IMR-90 (cell line): ENCODE results near the gene WNT11. TPM values are rescaled to one million over a fixed set of nuclear protein-coding genes. Genes with fewer than 3 reads are reported as not detected.

Experiments used
- ATAC-seq: fragments of 200-7000 bp; cut with Tn5 transposase; 2 replicates; pipeline ENCODE4 v1.9.1; 2020; ENCODE audit warnings: low read depth, mild to moderate bottlenecking, moderate library complexity
- BruUV-seq: library from RNA; stranded (reverse); fragments of 400-500 nt; replicated peaks from 2 replicates; lab custom pipeline; 2021; lab: Mats Ljungman, UMichigan
- CTCF ChIA-PET: fragments of 300-600 bp; formaldehyde crosslinking; extraction: SDS; loops from one replicate; lab custom pipeline; 2021; ENCODE audit warnings: antibody characterized with exemption; lab: Yijun Ruan, JAX
- POLR2A ChIA-PET: fragments of 300-600 bp; sonication (Branson Sonifier 250); formaldehyde crosslinking; loops from one replicate; lab custom pipeline; 2022; ENCODE audit warnings: antibody characterized with exemption; ENCODE audit not compliant: unreplicated experiment; lab: Charles Lee
- DNase-seq: peaks from one replicate; pipeline ENCODE4 v3.0.0; 2013
- H2AFZ ChIP-seq: replicated peaks from 2 replicates; pipeline ENCODE3; 2013; ENCODE audit warnings: low read length, mild to moderate bottlenecking; ENCODE audit not compliant: poor library complexity
- H2AK5ac ChIP-seq: 2 replicates; pipeline ENCODE4 v1.6.1; 2013; ENCODE audit warnings: low read depth, low read length, inconsistent platforms
- H2AK9ac ChIP-seq: replicated peaks from 2 replicates; pipeline ENCODE3; 2013; ENCODE audit warnings: mild to moderate bottlenecking, low read depth, low read length, moderate library complexity; ENCODE audit not compliant: poor library complexity
- H2BK120ac ChIP-seq: 2 replicates; pipeline ENCODE4 v1.6.1; 2013; ENCODE audit warnings: low read depth, low read length, inconsistent platforms
- H2BK15ac ChIP-seq: 3 replicates; pipeline ENCODE4 v1.6.1; 2013; ENCODE audit warnings: low read depth, low read length, inconsistent platforms
- H2BK20ac ChIP-seq: 2 replicates; pipeline ENCODE4 v1.6.1; 2013; ENCODE audit warnings: low read depth, mild to moderate bottlenecking, inconsistent platforms, low read length, moderate library complexity
- H2BK5ac ChIP-seq: 2 replicates; pipeline ENCODE4 v1.6.1; 2013; ENCODE audit warnings: mild to moderate bottlenecking, low read depth, low read length, inconsistent platforms; ENCODE audit not compliant: poor library complexity, severe bottlenecking
- H3K14ac ChIP-seq: replicated peaks from 2 replicates; pipeline ENCODE4 v1.6.1; 2013; ENCODE audit warnings: low read depth, low read length, inconsistent platforms
- H3K18ac ChIP-seq: 2 replicates; pipeline ENCODE4 v1.6.1; 2013; ENCODE audit warnings: low read depth, low read length, control low read depth
- H3K23ac ChIP-seq: 2 replicates; pipeline ENCODE4 v1.6.1; 2013; ENCODE audit warnings: low read depth, low read length, inconsistent platforms
- H3K27ac ChIP-seq: 2 replicates; pipeline ENCODE4 v1.5.1; 2013; ENCODE audit warnings: mild to moderate bottlenecking, control low read depth, low read length; ENCODE audit not compliant: insufficient read depth
- H3K27me3 ChIP-seq: 2 replicates; pipeline ENCODE4 v1.6.1; 2013; ENCODE audit warnings: low read length; ENCODE audit not compliant: control insufficient read depth, insufficient read depth
- H3K36me3 ChIP-seq: 2 replicates; pipeline ENCODE4 v1.6.1; 2013; ENCODE audit warnings: low read length, mixed read lengths; ENCODE audit not compliant: control insufficient read depth, insufficient read depth
- H3K4ac ChIP-seq: 2 replicates; pipeline ENCODE4 v1.6.1; 2013; ENCODE audit warnings: low read depth, low read length, inconsistent platforms
- H3K4me1 ChIP-seq: 2 replicates; pipeline ENCODE4 v1.6.1; 2013; ENCODE audit warnings: low read length, mixed read lengths; ENCODE audit not compliant: control insufficient read depth, insufficient read depth
- H3K4me2 ChIP-seq: 2 replicates; pipeline ENCODE4 v1.6.1; 2013; ENCODE audit warnings: low read depth, mild to moderate bottlenecking, control low read depth, low read length, moderate library complexity
- H3K4me3 ChIP-seq: 2 replicates; pipeline ENCODE4 v1.5.1; 2013; ENCODE audit warnings: low read depth, mild to moderate bottlenecking, control low read depth, low read length, moderate library complexity; ENCODE audit not compliant: insufficient read depth
- H3K56ac ChIP-seq: 2 replicates; pipeline ENCODE4 v1.6.1; 2013; ENCODE audit warnings: low read length, inconsistent platforms; ENCODE audit not compliant: insufficient read depth; ENCODE audit errors: extremely low read depth
- H3K79me1 ChIP-seq, 2 experiments: 2 replicates each; pipeline ENCODE4 v1.6.1; 2013; ENCODE audit warnings: low read length in 2 of 2, inconsistent platforms in 1 of 2, low read depth in 1 of 2
- H3K9ac ChIP-seq: 2 replicates; pipeline ENCODE4 v1.6.1; 2013; ENCODE audit warnings: low read depth, low read length, control low read depth
- H3K9me1 ChIP-seq: 2 replicates; pipeline ENCODE4 v1.6.1; 2013; ENCODE audit warnings: low read length, inconsistent platforms; ENCODE audit not compliant: insufficient read depth
- H3K9me3 ChIP-seq: 2 replicates; pipeline ENCODE4 v1.6.1; 2013; ENCODE audit warnings: low read length; ENCODE audit not compliant: control insufficient read depth, insufficient read depth
- H4K20me1 ChIP-seq: 2 replicates; pipeline ENCODE4 v1.6.1; 2013; ENCODE audit warnings: low read length, inconsistent platforms; ENCODE audit not compliant: insufficient read depth
- H4K5ac ChIP-seq: 2 replicates; pipeline ENCODE4 v1.6.1; 2013; ENCODE audit warnings: mild to moderate bottlenecking, low read depth, low read length, control low read depth
- H4K8ac ChIP-seq, 2 experiments: 2 replicates each; pipeline ENCODE4 v1.6.1; 2013; ENCODE audit warnings: low read depth in 2 of 2, low read length in 2 of 2, control low read depth in 1 of 2, inconsistent platforms in 1 of 2
- H4K91ac ChIP-seq: 2 replicates; pipeline ENCODE4 v1.6.1; 2013; ENCODE audit warnings: low read depth, low read length, inconsistent platforms; ENCODE audit not compliant: insufficient read depth
- BHLHE40 ChIP-seq: fragments of 150-350 bp; IDR thresholded peaks from 2 replicates; pipeline ENCODE4 v1.6.1; 2016; ENCODE audit warnings: mild to moderate bottlenecking, low read depth, low read length
- CEBPB ChIP-seq: IDR thresholded peaks from 2 replicates; pipeline ENCODE4 v1.6.1; 2012; ENCODE audit warnings: low read depth, low read length, improper control_type of control experiment
- CHD1 ChIP-seq: IDR thresholded peaks from 2 replicates; pipeline ENCODE4 v1.6.1; 2012; ENCODE audit warnings: low read depth, low read length, improper control_type of control experiment
- FOS ChIP-seq: fragments of 150-350 bp; IDR thresholded peaks from 2 replicates; pipeline ENCODE4 v1.6.1; 2016; ENCODE audit warnings: low read depth, low read length
- MAFK ChIP-seq: IDR thresholded peaks from 2 replicates; pipeline ENCODE4 v1.6.1; 2012; ENCODE audit warnings: low read depth, low read length, improper control_type of control experiment
- MAZ ChIP-seq: IDR thresholded peaks from 2 replicates; pipeline ENCODE4 v1.6.1; 2012; ENCODE audit warnings: low read depth, mild to moderate bottlenecking, low read length, improper control_type of control experiment, moderate library complexity, borderline replicate concordance
- MXI1 ChIP-seq: IDR thresholded peaks from 2 replicates; pipeline ENCODE4 v1.6.1; 2012; ENCODE audit warnings: low read depth, mild to moderate bottlenecking, low read length, moderate library complexity, borderline replicate concordance
- NFE2L2 ChIP-seq: fragments of 150-350 bp; IDR thresholded peaks from 2 replicates; pipeline ENCODE4 v1.6.1; 2016; ENCODE audit warnings: low read depth, mild to moderate bottlenecking, low read length
- POLR2A ChIP-seq: IDR thresholded peaks from 2 replicates; pipeline ENCODE4 v1.6.1; 2012; ENCODE audit warnings: mild to moderate bottlenecking, low read depth, low read length
- RAD21 ChIP-seq: IDR thresholded peaks from 2 replicates; pipeline ENCODE4 v1.6.1; 2012; ENCODE audit warnings: low read length, improper control_type of control experiment
- RCOR1 ChIP-seq: IDR thresholded peaks from 2 replicates; pipeline ENCODE4 v1.6.1; 2012; ENCODE audit warnings: mild to moderate bottlenecking, low read length, improper control_type of control experiment; ENCODE audit not compliant: insufficient replicate concordance
- RFX5 ChIP-seq: IDR thresholded peaks from 2 replicates; pipeline ENCODE4 v1.8.0; 2012; ENCODE audit warnings: low read depth, mild to moderate bottlenecking, low read length, moderate library complexity
- WGBS, 2 experiments: methylation state at CpG; one replicate each; pipeline versions ENCODE4 v1.1.5 to v1.1.7; 2013; ENCODE audit warnings: missing lambda C conversion rate in 2 of 2; ENCODE audit not compliant: insufficient read length in 1 of 2; ENCODE audit errors: extremely low coverage in 2 of 2; 5-methylcytosine and 5-hydroxymethylcytosine counted together
- dilution Hi-C: fragments of 300-500 bp; cut with HindIII; formaldehyde crosslinking; loops from one replicate; pipeline ENCODE4 v1.14.3; 2018; ENCODE audit warnings: low sequenced_read_pairs; ENCODE audit not compliant: unreplicated experiment
- in situ Hi-C: fragments of 300-500 bp; cut with MboI; formaldehyde crosslinking; loops from 3 replicates; pipeline ENCODE4 v1.14.3; 2019; ENCODE audit warnings: low sequenced_read_pairs, inconsistent platforms, mixed read lengths
- intact Hi-C: fragments of 100-400 bp; cut with micrococcal nuclease; formaldehyde crosslinking; loops from 2 replicates; pipeline ENCODE4 v1.10.0; 2022
- polyA plus RNA-seq, 3 experiments: library from polyadenylated mRNA; depleted of rRNA; stranded (reverse); fragments of >200 nt; gene quantifications; 2 replicates each; pipeline ENCODE4 v1.2.3, GENCODE V29; 2012; ENCODE audit warnings: low replicate concordance in 1 of 3
- total RNA-seq: library from RNA; depleted of rRNA; stranded (reverse); fragments of >200 nt; gene quantifications from 2 replicates; pipeline ENCODE4 v1.2.3, GENCODE V29; 2012
- TF ChIP-seq, protein P1 (sequence below): conservative IDR thresholded peaks from 2 replicates; pipeline ENCODE4 v1.5.1; 2012; ENCODE audit warnings: mild to moderate bottlenecking, low read depth, low read length, improper control_type of control experiment
- TF ChIP-seq, protein P2 (sequence below): fragments of 150-350 bp; IDR thresholded peaks from 2 replicates; pipeline ENCODE4 v1.6.1; 2017; ENCODE audit warnings: mild to moderate bottlenecking, antibody characterized with exemption, low read length, low read depth
- TF ChIP-seq, protein P3 (sequence below): fragments of 150-350 bp; IDR thresholded peaks from 2 replicates; pipeline ENCODE4 v1.6.1; 2016; ENCODE audit warnings: low read depth, mild to moderate bottlenecking, low read length, moderate library complexity, borderline replicate concordance

The WNT11 gene
- total and polyA plus RNA-seq, 2 of the 4 experiments (the other 2 are of a cell fraction) = 0.10 TPM; not detected in 1

DNA sequence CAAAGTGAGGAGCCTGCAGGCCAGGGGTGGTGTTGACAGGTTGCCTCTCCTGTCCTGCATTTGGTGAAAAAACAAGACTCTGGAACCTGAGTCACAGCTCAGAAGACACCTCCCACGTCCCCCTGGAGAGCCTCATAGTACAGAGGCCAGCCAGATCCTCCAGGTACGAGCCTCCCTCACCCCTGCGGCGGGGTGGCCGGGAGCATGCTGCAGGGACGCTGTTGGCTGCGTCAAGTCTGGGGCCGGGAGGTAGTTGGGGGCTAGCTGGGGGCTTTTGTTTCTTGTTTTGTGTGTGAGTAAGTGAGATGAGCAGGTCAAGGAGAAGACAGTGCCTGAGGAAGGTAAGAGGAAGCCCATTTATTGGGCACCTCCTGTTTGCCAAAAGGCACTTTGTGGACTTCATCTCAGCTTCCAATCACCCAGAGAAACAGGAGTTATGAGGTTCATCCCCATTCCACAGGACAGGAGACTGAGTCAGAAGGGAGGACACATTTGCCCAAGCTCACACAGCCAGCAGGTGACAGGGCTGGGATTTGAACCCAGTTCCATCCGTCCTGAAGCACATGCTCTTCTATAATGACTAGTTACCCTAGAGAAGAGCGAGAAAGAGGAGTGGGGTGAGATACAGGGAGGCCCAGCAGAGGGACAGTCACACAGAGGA is 18.3 kb upstream of the WNT11 start:
- WGBS, 2 experiments = no CpG with 5 or more reads among the region's 10 CpGs
- H3K27ac ChIP-seq = no peak overlapping the region
- no peak overlapping the region for H4K5ac ChIP-seq
- CTCF ChIA-PET = no interaction called here
- in situ Hi-C loops = no loop called here
- ATAC-seq (no peak), DNase-seq (no peak)
- H3K56ac ChIP-seq = no peak overlapping the region
- no peak overlapping the region for H2AK5ac ChIP-seq
- no peak overlapping the region for H3K4me3 ChIP-seq
- H4K20me1 ChIP-seq = no peaks in the 10 kb centered on the region
- dilution Hi-C loops = no loop called here
- no peak overlapping the region for H2BK120ac ChIP-seq
- H3K14ac ChIP-seq = no peak overlapping the region
- intact Hi-C loops = no loop called here
- H3K9ac ChIP-seq = no peak overlapping the region
- H3K9me3 ChIP-seq = no peaks in the 10 kb centered on the region
- no peaks in the 10 kb centered on the region for H3K36me3 ChIP-seq
- H3K27me3 ChIP-seq = peaks cover 33% of the 10 kb centered on the region
- no peak overlapping the region for H2AK9ac ChIP-seq
- no peak overlapping the region for H3K4ac ChIP-seq
- no peak overlapping the region for H2BK15ac ChIP-seq
- H3K4me2 ChIP-seq = no peak overlapping the region
- no peak overlapping the region for H4K8ac ChIP-seq
- no peaks in the 10 kb centered on the region for H3K9me1 ChIP-seq
- TF ChIP-seq, protein P1, sequence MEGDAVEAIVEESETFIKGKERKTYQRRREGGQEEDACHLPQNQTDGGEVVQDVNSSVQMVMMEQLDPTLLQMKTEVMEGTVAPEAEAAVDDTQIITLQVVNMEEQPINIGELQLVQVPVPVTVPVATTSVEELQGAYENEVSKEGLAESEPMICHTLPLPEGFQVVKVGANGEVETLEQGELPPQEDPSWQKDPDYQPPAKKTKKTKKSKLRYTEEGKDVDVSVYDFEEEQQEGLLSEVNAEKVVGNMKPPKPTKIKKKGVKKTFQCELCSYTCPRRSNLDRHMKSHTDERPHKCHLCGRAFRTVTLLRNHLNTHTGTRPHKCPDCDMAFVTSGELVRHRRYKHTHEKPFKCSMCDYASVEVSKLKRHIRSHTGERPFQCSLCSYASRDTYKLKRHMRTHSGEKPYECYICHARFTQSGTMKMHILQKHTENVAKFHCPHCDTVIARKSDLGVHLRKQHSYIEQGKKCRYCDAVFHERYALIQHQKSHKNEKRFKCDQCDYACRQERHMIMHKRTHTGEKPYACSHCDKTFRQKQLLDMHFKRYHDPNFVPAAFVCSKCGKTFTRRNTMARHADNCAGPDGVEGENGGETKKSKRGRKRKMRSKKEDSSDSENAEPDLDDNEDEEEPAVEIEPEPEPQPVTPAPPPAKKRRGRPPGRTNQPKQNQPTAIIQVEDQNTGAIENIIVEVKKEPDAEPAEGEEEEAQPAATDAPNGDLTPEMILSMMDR = no peak
- TF ChIP-seq RAD21 (no peak), MAFK (no peak), POLR2A (no peak), CEBPB (no peak), MAZ (no peak), MXI1 (no peak), RFX5 (no peak), RCOR1 (no peak), CHD1 (no peak), NFE2L2 (no peak), FOS (no peak), BHLHE40 (no peak)
- TF ChIP-seq, protein P2, sequence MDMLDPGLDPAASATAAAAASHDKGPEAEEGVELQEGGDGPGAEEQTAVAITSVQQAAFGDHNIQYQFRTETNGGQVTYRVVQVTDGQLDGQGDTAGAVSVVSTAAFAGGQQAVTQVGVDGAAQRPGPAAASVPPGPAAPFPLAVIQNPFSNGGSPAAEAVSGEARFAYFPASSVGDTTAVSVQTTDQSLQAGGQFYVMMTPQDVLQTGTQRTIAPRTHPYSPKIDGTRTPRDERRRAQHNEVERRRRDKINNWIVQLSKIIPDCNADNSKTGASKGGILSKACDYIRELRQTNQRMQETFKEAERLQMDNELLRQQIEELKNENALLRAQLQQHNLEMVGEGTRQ = no peak
- TF ChIP-seq, protein P3, sequence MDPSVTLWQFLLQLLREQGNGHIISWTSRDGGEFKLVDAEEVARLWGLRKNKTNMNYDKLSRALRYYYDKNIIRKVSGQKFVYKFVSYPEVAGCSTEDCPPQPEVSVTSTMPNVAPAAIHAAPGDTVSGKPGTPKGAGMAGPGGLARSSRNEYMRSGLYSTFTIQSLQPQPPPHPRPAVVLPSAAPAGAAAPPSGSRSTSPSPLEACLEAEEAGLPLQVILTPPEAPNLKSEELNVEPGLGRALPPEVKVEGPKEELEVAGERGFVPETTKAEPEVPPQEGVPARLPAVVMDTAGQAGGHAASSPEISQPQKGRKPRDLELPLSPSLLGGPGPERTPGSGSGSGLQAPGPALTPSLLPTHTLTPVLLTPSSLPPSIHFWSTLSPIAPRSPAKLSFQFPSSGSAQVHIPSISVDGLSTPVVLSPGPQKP = no peak
- POLR2A ChIA-PET = interaction anchor here (1.1 kb wide), 1 partner anchor 8 kb away, joined by 6 read pairs; no protein-coding TSS in a partner anchor
- no TSS peak for BruUV-seq
- no peak overlapping the region for H2AFZ ChIP-seq
- H3K79me1 ChIP-seq = no peaks in the 10 kb centered on the region
- no peak overlapping the region for H2BK5ac ChIP-seq
- no peak overlapping the region for H3K18ac ChIP-seq
- H3K23ac ChIP-seq = no peak overlapping the region
- no peak overlapping the region for H4K91ac ChIP-seq
- no peaks in the 10 kb centered on the region for H3K4me1 ChIP-seq
- no peak overlapping the region for H2BK20ac ChIP-seq
